GM18508 (cell line): ENCODE measurements around the gene CAVIN1.
"Not testable (repeated sequence)": the region's sequence is repeated elsewhere in the genome, so short reads cannot be mapped to it uniquely, and the experiment has no call there.

Experiments
- ATAC-seq: cut with Tn5 transposase; IDR thresholded peaks from one replicate; pipeline ENCODE4 v1.9.1; 2021; ENCODE audit warnings: moderate number of reproducible peaks; ENCODE audit not compliant: insufficient read depth, unreplicated experiment

Gene CAVIN1

GRCh38 chr17:42386777-42387657 is 36.0 kb downstream of the CAVIN1 start:
- ATAC-seq, result no peak

- ATAC-seq, result no peak
These were observed 41.2 kb downstream of the CAVIN1 start for GRCh38 chr17:42381898-42382297.

- no peak for ATAC-seq
These were observed 42.1 kb downstream of the CAVIN1 start for GRCh38 chr17:42380935-42381334.

- ATAC-seq, result no peak
These were observed 44.0 kb downstream of the CAVIN1 start for GRCh38 chr17:42378959-42379594.

GRCh38 chr17:42378359-42378958 is 44.6 kb downstream of the CAVIN1 start:
- ATAC-seq, result no peak

GRCh38 chr17:42373896-42374295 is 49.2 kb downstream of the CAVIN1 start:
- no peak for ATAC-seq

- no peak for ATAC-seq
These were observed 50.9 kb downstream of the CAVIN1 start for GRCh38 chr17:42372142-42372541.

GRCh38 chr17:42368797-42369561 is 54.1 kb downstream of the CAVIN1 start:
- not testable (repeated sequence) for ATAC-seq

- ATAC-seq, result not testable (repeated sequence)
These were observed 54.7 kb downstream of the CAVIN1 start for GRCh38 chr17:42368310-42368709.

GRCh38 chr17:42366176-42367023 is 56.7 kb downstream of the CAVIN1 start:
- ATAC-seq, result not testable (repeated sequence)

- ATAC-seq, result no peak
These were observed 57.9 kb downstream of the CAVIN1 start for GRCh38 chr17:42365136-42365535.

GRCh38 chr17:42363767-42364585 is 59.1 kb downstream of the CAVIN1 start:
- ATAC-seq, result no peak

- ATAC-seq, result no peak
These were observed 59.8 kb downstream of the CAVIN1 start for GRCh38 chr17:42363231-42363630.

GRCh38 chr17:42362245-42362961 is 60.7 kb downstream of the CAVIN1 start:
- ATAC-seq, result no peak

- no peak for ATAC-seq
These were observed 61.3 kb downstream of the CAVIN1 start for GRCh38 chr17:42361781-42362186.

GRCh38 chr17:42360388-42360787 is 62.7 kb downstream of the CAVIN1 start:
- ATAC-seq, result not testable (repeated sequence)

- ATAC-seq, result no peak
These were observed 63.9 kb downstream of the CAVIN1 start for GRCh38 chr17:42359133-42359532.

GRCh38 chr17:42358434-42358833 is 64.6 kb downstream of the CAVIN1 start:
- no peak for ATAC-seq
